Endothelial cell of umbilical vein (primary cell): ENCODE results near the gene SEPTIN11. TPM values are rescaled to one million over a fixed set of nuclear protein-coding genes. Genes with fewer than 3 reads are reported as not detected.

Source experiments
- BruUV-seq: library from RNA; stranded (reverse); fragments of 400-500 nt; replicated peaks from 2 replicates; lab custom pipeline; 2021; lab: Mats Ljungman, UMichigan
- CTCF ChIA-PET: fragments of 300-600, 350-600 bp; sonication (Branson Sonifier 250); formaldehyde crosslinking; loops from one replicate; lab custom pipeline; 2021; ENCODE audit warnings: antibody characterized with exemption, inconsistent platforms; lab: Charles Lee
- POLR2A ChIA-PET: fragments of 300-600, 350-600 bp; sonication (Branson Sonifier 250); formaldehyde crosslinking; loops from one replicate; lab custom pipeline; 2021; ENCODE audit warnings: antibody characterized with exemption, inconsistent platforms; lab: Charles Lee
- DNase-seq: peaks from one replicate; pipeline ENCODE4 v3.0.0-alpha.2; 2011; ENCODE audit warnings: low read depth, low spot score
- FAIRE-seq: peaks from 2 replicates; lab custom pipeline; 2011; peaks lifted over from hg19 to GRCh38; lab: Jason Lieb, UNC
- H2AFZ ChIP-seq: 2 replicates; pipeline ENCODE4 v1.6.0; 2012; ENCODE audit warnings: low read depth, low read length, control low read depth, inconsistent platforms
- H3K27ac ChIP-seq: 2 replicates; pipeline ENCODE4 v1.5.1; 2011; ENCODE audit warnings: low read depth, mild to moderate bottlenecking, control low read depth, low read length, moderate library complexity; ENCODE audit not compliant: insufficient read depth
- H3K27me3 ChIP-seq, 2 experiments: 2 replicates each; pipeline versions ENCODE4 v1.6.0 to v1.6.1; 2011; ENCODE audit warnings: low read length in 2 of 2, mixed read lengths in 1 of 2; ENCODE audit not compliant: control insufficient read depth in 2 of 2, insufficient read depth in 2 of 2
- H3K36me3 ChIP-seq, 2 experiments: 2 replicates in 1 of 2; 3 replicates in 1 of 2; pipeline ENCODE4 v1.5.1; 2011; ENCODE audit warnings: low read length in 2 of 2, mild to moderate bottlenecking in 1 of 2, moderate library complexity in 1 of 2; ENCODE audit not compliant: control insufficient read depth in 2 of 2, insufficient read depth in 2 of 2; ENCODE audit errors: extremely low read depth in 1 of 2
- H3K4me1 ChIP-seq: 3 replicates; pipeline ENCODE4 v1.5.1; 2011; ENCODE audit warnings: mild to moderate bottlenecking, low read length; ENCODE audit not compliant: control insufficient read depth, insufficient read depth; ENCODE audit errors: extremely low read depth
- H3K4me2 ChIP-seq: 2 replicates; pipeline ENCODE4 v1.6.1; 2011; ENCODE audit warnings: low read length, control low read depth, mixed read lengths; ENCODE audit not compliant: insufficient read depth
- H3K4me3 ChIP-seq, 3 experiments: fragments of 200-600 bp in 1 of 3; sonication (generic), shearing (Covaris generic) in 1 of 3; replicated peaks in 1 of 3; 2 replicates each; pipeline ENCODE4 v1.5.1; 2011 to 2016; ENCODE audit warnings: control low read depth in 3 of 3, low read length in 3 of 3, mild to moderate bottlenecking in 2 of 3, inconsistent platforms in 1 of 3, low read depth in 1 of 3, moderate library complexity in 1 of 3; ENCODE audit not compliant: insufficient read depth in 1 of 3
- H3K79me2 ChIP-seq: 2 replicates; pipeline ENCODE4 v1.6.0; 2012; ENCODE audit warnings: low read length, inconsistent platforms; ENCODE audit not compliant: control insufficient read depth, insufficient read depth
- H3K9ac ChIP-seq: replicated peaks from 2 replicates; pipeline ENCODE3; 2011; ENCODE audit warnings: low read length, control low read depth; ENCODE audit not compliant: insufficient read depth; ENCODE audit errors: extremely low read depth
- H3K9me1 ChIP-seq: replicated peaks from 3 replicates; pipeline ENCODE4 v1.6.0; 2011; ENCODE audit warnings: mild to moderate bottlenecking, low read length; ENCODE audit not compliant: control insufficient read depth, insufficient read depth; ENCODE audit errors: extremely low read depth
- H3K9me3 ChIP-seq: replicated peaks from 2 replicates; pipeline ENCODE4 v1.5.1; 2012; ENCODE audit warnings: low read length, inconsistent platforms; ENCODE audit not compliant: control insufficient read depth, insufficient read depth
- H4K20me1 ChIP-seq: replicated peaks from 2 replicates; pipeline ENCODE3; 2011; ENCODE audit warnings: mild to moderate bottlenecking, low read length; ENCODE audit not compliant: control insufficient read depth, insufficient read depth; ENCODE audit errors: extremely low read depth
- EZH2 ChIP-seq: IDR thresholded peaks from 2 replicates; pipeline ENCODE4 v1.6.1; 2012; ENCODE audit warnings: borderline replicate concordance, low read depth, mild to moderate bottlenecking, moderate library complexity, low read length, inconsistent platforms; ENCODE audit not compliant: severe bottlenecking
- FOS ChIP-seq: IDR thresholded peaks from 2 replicates; pipeline ENCODE4 v1.6.1; 2011; ENCODE audit warnings: mild to moderate bottlenecking, low read length, moderate library complexity, borderline replicate concordance; ENCODE audit not compliant: insufficient read depth
- GATA2 ChIP-seq: IDR thresholded peaks from 2 replicates; pipeline ENCODE4 v1.7.0; 2011; ENCODE audit warnings: low read depth, mild to moderate bottlenecking, moderate library complexity, mixed read lengths, low read length; ENCODE audit not compliant: insufficient read length, insufficient read depth
- JUN ChIP-seq: IDR thresholded peaks from 2 replicates; pipeline ENCODE4 v1.6.1; 2011; ENCODE audit warnings: borderline replicate concordance, low read depth; ENCODE audit not compliant: insufficient read length, insufficient read depth
- MYC ChIP-seq: IDR thresholded peaks from one replicate; pipeline ENCODE4 v1.6.1; 2011; ENCODE audit warnings: mild to moderate bottlenecking, low read depth, low read length
- POLR2A ChIP-seq: IDR thresholded peaks from 2 replicates; pipeline ENCODE4 v1.6.1; 2012; ENCODE audit warnings: low read depth, mild to moderate bottlenecking, control low read depth, low read length
- POLR2AphosphoS5 ChIP-seq: IDR thresholded peaks from 2 replicates; pipeline ENCODE4 v1.6.1; 2012; ENCODE audit warnings: low read depth, mild to moderate bottlenecking, control low read depth, low read length, moderate library complexity; ENCODE audit not compliant: insufficient read depth
- dilution Hi-C: fragments of 300-500 bp; cut with MboI; formaldehyde crosslinking; loops from one replicate; pipeline ENCODE4 v1.15.0; 2019; ENCODE audit warnings: low sequenced_read_pairs; ENCODE audit not compliant: extremely low pct_ligation_motif_present
- intact Hi-C: fragments of 100-400 bp; cut with micrococcal nuclease; formaldehyde crosslinking; loops from one replicate; pipeline ENCODE4 v1.10.0; 2022
- polyA plus RNA-seq, 4 experiments: library from polyadenylated mRNA; depleted of rRNA in 3 of 4; stranded (reverse) in 3 of 4; unstranded in 1 of 4; fragments of >200 nt; gene quantifications; 2 replicates each; pipeline versions ENCODE4 v1.2.1 to v1.2.3, GENCODE V29; 2011 to 2012; ENCODE audit warnings: missing spikeins in 1 of 4
- total RNA-seq: library from RNA; stranded (reverse); gene quantifications from 2 replicates; pipeline ENCODE4 v1.2.3, GENCODE V29; 2021
- TF ChIP-seq, protein P1 (sequence below), 2 donors: IDR thresholded peaks; 1 replicate in 1 of 2; 2 replicates in 1 of 2; pipeline ENCODE4 v1.5.1; 2011; ENCODE audit warnings: low read length in 2 of 2, mild to moderate bottlenecking in 2 of 2, moderate library complexity in 2 of 2, control low read depth in 1 of 2, inconsistent platforms in 1 of 2, low read depth in 1 of 2; ENCODE audit not compliant: insufficient read depth in 1 of 2; ENCODE audit errors: extremely low read depth in 1 of 2
- TF ChIP-seq, protein P2 (sequence below): IDR thresholded peaks from 2 replicates; pipeline ENCODE4 v1.6.1; 2011; ENCODE audit not compliant: insufficient read depth, insufficient read length

SEPTIN11 gene
- total and polyA plus RNA-seq, 2 donors (not counting 3 experiments of a cell fraction or from before 2014, with no cell fraction given), result 69.4 to 202 TPM

DNA sequence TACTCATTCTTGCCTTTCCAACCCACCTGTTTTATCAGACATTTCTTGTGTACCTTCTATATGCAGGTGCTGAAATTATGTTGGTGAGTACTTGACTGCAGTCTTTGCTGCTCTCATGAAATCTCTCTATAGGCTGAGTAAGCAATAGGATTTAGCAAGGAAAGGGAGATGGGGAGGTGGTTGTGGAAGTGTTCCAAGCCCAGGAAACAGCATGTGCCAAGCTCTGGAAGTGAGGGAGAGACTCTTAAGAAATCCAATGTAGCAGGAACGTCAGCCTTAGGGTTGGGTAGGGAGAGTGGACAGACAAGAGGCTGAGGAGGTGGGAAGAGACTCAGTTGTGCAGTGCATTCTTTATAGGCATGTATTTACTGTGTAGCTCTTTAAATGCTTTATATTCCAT is 5.6 kb downstream of the SEPTIN11 start:
- H3K4me1 ChIP-seq, result peaks cover 12% of the 10 kb centered on the region
- BruUV-seq, result no TSS peak
- no peaks in the 10 kb centered on the region for H4K20me1 ChIP-seq
- DNase-seq (no peak), FAIRE-seq (no peak)
- dilution Hi-C loops, result no loop called here
- no peak overlapping the region for H3K9ac ChIP-seq
- H3K27ac ChIP-seq, result no peak overlapping the region
- TF ChIP-seq EZH2 (no peak), MYC (no peak), JUN (no peak), GATA2 (no peak), POLR2AphosphoS5 (no peak), FOS (no peak), POLR2A (no peak)
- TF ChIP-seq, protein P1, sequence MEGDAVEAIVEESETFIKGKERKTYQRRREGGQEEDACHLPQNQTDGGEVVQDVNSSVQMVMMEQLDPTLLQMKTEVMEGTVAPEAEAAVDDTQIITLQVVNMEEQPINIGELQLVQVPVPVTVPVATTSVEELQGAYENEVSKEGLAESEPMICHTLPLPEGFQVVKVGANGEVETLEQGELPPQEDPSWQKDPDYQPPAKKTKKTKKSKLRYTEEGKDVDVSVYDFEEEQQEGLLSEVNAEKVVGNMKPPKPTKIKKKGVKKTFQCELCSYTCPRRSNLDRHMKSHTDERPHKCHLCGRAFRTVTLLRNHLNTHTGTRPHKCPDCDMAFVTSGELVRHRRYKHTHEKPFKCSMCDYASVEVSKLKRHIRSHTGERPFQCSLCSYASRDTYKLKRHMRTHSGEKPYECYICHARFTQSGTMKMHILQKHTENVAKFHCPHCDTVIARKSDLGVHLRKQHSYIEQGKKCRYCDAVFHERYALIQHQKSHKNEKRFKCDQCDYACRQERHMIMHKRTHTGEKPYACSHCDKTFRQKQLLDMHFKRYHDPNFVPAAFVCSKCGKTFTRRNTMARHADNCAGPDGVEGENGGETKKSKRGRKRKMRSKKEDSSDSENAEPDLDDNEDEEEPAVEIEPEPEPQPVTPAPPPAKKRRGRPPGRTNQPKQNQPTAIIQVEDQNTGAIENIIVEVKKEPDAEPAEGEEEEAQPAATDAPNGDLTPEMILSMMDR (IDR thresholded peaks at IDR 0.05; ENCODE audit: extremely low read depth in 1 of 2, insufficient read depth in 1 of 2, low read depth in 1 of 2, low read length in 2 of 2), result no peak
- TF ChIP-seq, protein P2, sequence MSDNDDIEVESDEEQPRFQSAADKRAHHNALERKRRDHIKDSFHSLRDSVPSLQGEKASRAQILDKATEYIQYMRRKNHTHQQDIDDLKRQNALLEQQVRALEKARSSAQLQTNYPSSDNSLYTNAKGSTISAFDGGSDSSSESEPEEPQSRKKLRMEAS, result no peak
- no peaks in the 10 kb centered on the region for H3K27me3 ChIP-seq
- intact Hi-C loops, result no loop called here
- H3K4me3 ChIP-seq, result no peak overlapping the region
- no peaks in the 10 kb centered on the region for H3K9me3 ChIP-seq
- ChIA-PET POLR2A (no interaction called here), CTCF (interaction anchor here (1.4 kb wide), 1 partner anchor 23 kb away, joined by 4 read pairs; no protein-coding TSS in a partner anchor)
- no peaks in the 10 kb centered on the region for H3K9me1 ChIP-seq
- H2AFZ ChIP-seq, result no peak overlapping the region
- H3K79me2 ChIP-seq, result peaks cover 92% of the 10 kb centered on the region
- H3K36me3 ChIP-seq, result no peaks in the 10 kb centered on the region
- H3K4me2 ChIP-seq, result no peak overlapping the region
